Stimulated activated CD8-positive, alpha-beta memory T cell treated with anti-CD3 and anti-CD28 coated beads, Interleukin-7, amount 100 ng/mL, for 24 hours (primary cell): Measurements from ENCODE around the gene NRXN3.
"Not testable (repeated sequence)": the region's sequence is repeated elsewhere in the genome, so short reads cannot be mapped to it uniquely, and the experiment has no call there.

Experiments used
- DNase-seq: peaks from one replicate; pipeline ENCODE4 v3.0.0-alpha.2; 2020; ENCODE audit warnings: low read depth

The NRXN3 gene

GRCh38 chr14:79077096-79077495, 906.9 kb downstream of the NRXN3 start:
- no peak for DNase-seq

- DNase-seq: no peak
These were observed 909.9 kb downstream of the NRXN3 start for GRCh38 chr14:79080040-79080439.

GRCh38 chr14:79082883-79083282, 912.7 kb downstream of the NRXN3 start:
- no peak for DNase-seq

GRCh38 chr14:79083356-79083755, 913.2 kb downstream of the NRXN3 start:
- DNase-seq: no peak

GRCh38 chr14:79084861-79085260, 914.7 kb downstream of the NRXN3 start:
- no peak for DNase-seq

- DNase-seq: no peak
These were observed 919.4 kb downstream of the NRXN3 start for GRCh38 chr14:79089576-79089975.

GRCh38 chr14:79090641-79091180, 920.5 kb downstream of the NRXN3 start:
- no peak for DNase-seq

- DNase-seq: no peak
These were observed 921.3 kb downstream of the NRXN3 start for GRCh38 chr14:79091381-79091963.

- no peak for DNase-seq
These were observed 923.4 kb downstream of the NRXN3 start for GRCh38 chr14:79093531-79093930.

GRCh38 chr14:79094951-79095350, 924.8 kb downstream of the NRXN3 start:
- DNase-seq: no peak

- no peak for DNase-seq
These were observed 926.6 kb downstream of the NRXN3 start for GRCh38 chr14:79096811-79097210.

GRCh38 chr14:79098324-79098723, 928.2 kb downstream of the NRXN3 start:
- no peak for DNase-seq

- no peak for DNase-seq
These were observed 930.4 kb downstream of the NRXN3 start for GRCh38 chr14:79100578-79100977.

- DNase-seq: no peak
These were observed 931.2 kb downstream of the NRXN3 start for GRCh38 chr14:79101388-79101787.

- no peak for DNase-seq
These were observed 933.6 kb downstream of the NRXN3 start for GRCh38 chr14:79103764-79104163.

- DNase-seq: not testable (repeated sequence)
These were observed 940.4 kb downstream of the NRXN3 start for GRCh38 chr14:79110564-79110963.

GRCh38 chr14:79111987-79112501, 941.9 kb downstream of the NRXN3 start:
- DNase-seq: no peak

GRCh38 chr14:79117561-79117960, 947.4 kb downstream of the NRXN3 start:
- DNase-seq: no peak

- DNase-seq: no peak
These were observed 948.1 kb downstream of the NRXN3 start for GRCh38 chr14:79118291-79118690.

GRCh38 chr14:79134361-79134760, 964.2 kb downstream of the NRXN3 start:
- no peak for DNase-seq

GRCh38 chr14:79136071-79137044, 966.2 kb downstream of the NRXN3 start:
- no peak for DNase-seq

- no peak for DNase-seq
These were observed 966.9 kb downstream of the NRXN3 start for GRCh38 chr14:79137045-79137430.

- DNase-seq: no peak
These were observed 967.7 kb downstream of the NRXN3 start for GRCh38 chr14:79137836-79138235.
